Smooth muscle cell (in vitro differentiated cells): Measurements from ENCODE around the gene COL17A1. TPM values are rescaled to one million over a fixed set of nuclear protein-coding genes. Genes with fewer than 3 reads are reported as not detected.

Experiments
- DNase-seq: peaks from one replicate; lab custom pipeline; 2025; ENCODE audit not compliant: unreplicated experiment; lab: John Stamatoyannopoulos, UW
- H2AFZ ChIP-seq: fragments of 200-600 bp; sonication (generic); 2 replicates; pipeline ENCODE4 v1.6.0; 2016; ENCODE audit warnings: antibody characterized with exemption, low read depth, mild to moderate bottlenecking
- H3F3A ChIP-seq: fragments of 200-600 bp; sonication (generic); 2 replicates; pipeline ENCODE4 v1.6.0; 2017; ENCODE audit warnings: antibody characterized with exemption, low read depth
- H3K27ac ChIP-seq: fragments of 200-600 bp; sonication (generic); 2 replicates; pipeline ENCODE4 v1.5.1; 2016; ENCODE audit warnings: low read depth, mild to moderate bottlenecking
- H3K27me3 ChIP-seq: fragments of 200-600 bp; sonication (generic); 2 replicates; pipeline ENCODE4 v1.6.1; 2016; ENCODE audit warnings: low read depth, mild to moderate bottlenecking
- H3K36me3 ChIP-seq: fragments of 200-600 bp; sonication (generic); 2 replicates; pipeline ENCODE4 v1.5.1; 2016; ENCODE audit warnings: low read depth
- H3K4me1 ChIP-seq: fragments of 200-600 bp; sonication (generic); 2 replicates; pipeline ENCODE4 v1.5.1; 2016; ENCODE audit warnings: low read depth
- H3K4me2 ChIP-seq: fragments of 200-600 bp; sonication (generic); 2 replicates; pipeline ENCODE4 v1.6.0; 2016; ENCODE audit warnings: mild to moderate bottlenecking
- H3K4me3 ChIP-seq: fragments of 200-600 bp; sonication (generic); 2 replicates; pipeline ENCODE4 v1.5.1; 2016; ENCODE audit warnings: mild to moderate bottlenecking
- H3K79me2 ChIP-seq: fragments of 200-600 bp; sonication (generic); 2 replicates; pipeline ENCODE4 v1.6.0; 2016; ENCODE audit warnings: low read depth, mild to moderate bottlenecking
- H3K9ac ChIP-seq: fragments of 200-600 bp; sonication (generic); 2 replicates; pipeline ENCODE4 v1.6.0; 2016; ENCODE audit warnings: low read depth
- H3K9me3 ChIP-seq: fragments of 200-600 bp; sonication (generic); replicated peaks from 2 replicates; pipeline ENCODE4 v1.5.1; 2016; ENCODE audit warnings: low read depth
- H4K20me1 ChIP-seq: fragments of 200-600 bp; sonication (generic); 2 replicates; pipeline ENCODE4 v1.6.0; 2016; ENCODE audit warnings: low read depth
- CTCF ChIP-seq: fragments of 200-600 bp; sonication (generic); IDR thresholded peaks from 2 replicates; pipeline ENCODE4 v1.5.1; 2017; ENCODE audit warnings: borderline replicate concordance, mild to moderate bottlenecking, antibody characterized with exemption; ENCODE audit not compliant: insufficient read depth, poor library complexity, severe bottlenecking
- WGBS: methylation state at CpG from one replicate; pipeline ENCODE4 v1.1.7; 2016; ENCODE audit warnings: low lambda C conversion rate; 5-methylcytosine and 5-hydroxymethylcytosine counted together
- polyA plus RNA-seq: library from polyadenylated mRNA; unstranded; fragments of >200 nt; fragmentation: Nextera tagmentation; extraction: Ambion mirVana; gene quantifications from 2 replicates; pipeline ENCODE4 v1.2.1, GENCODE V29; 2016
- total RNA-seq: library from RNA; depleted of rRNA; stranded (reverse); fragments of >200 nt; gene quantifications from 2 replicates; pipeline ENCODE4 v1.2.3, GENCODE V29; 2014

COL17A1 gene
- total and polyA plus RNA-seq, 2 experiments from 2014 or later = 31.5 to 150 TPM

- no peak overlapping the region for H3K9ac ChIP-seq
- H3K36me3 ChIP-seq = no peaks in the 10 kb centered on the region
- no peak for DNase-seq
- 66% methylated on average over 8 of the region's 8 CpGs for WGBS
- TF ChIP-seq CTCF = no peak
- no peak overlapping the region for H3K4me3 ChIP-seq
- H3K4me2 ChIP-seq = no peak overlapping the region
- H3F3A ChIP-seq = no peaks in the 10 kb centered on the region
- H3K4me1 ChIP-seq = peaks cover 15% of the 10 kb centered on the region
- H4K20me1 ChIP-seq = no peaks in the 10 kb centered on the region
- H2AFZ ChIP-seq = no peak overlapping the region
- H3K9me3 ChIP-seq = no peaks in the 10 kb centered on the region
- no peaks in the 10 kb centered on the region for H3K79me2 ChIP-seq
- no peak overlapping the region for H3K27ac ChIP-seq
- H3K27me3 ChIP-seq = no peaks in the 10 kb centered on the region
These were observed 31.2 kb downstream of the COL17A1 start for GRCh38 chr10:104054430-104054829.

- Histone ChIP-seq H3K79me2 (no peaks in the 10 kb centered on the region), H3F3A (no peaks in the 10 kb centered on the region), H3K36me3 (no peaks in the 10 kb centered on the region), H3K4me3 (no peak overlapping the region), H3K27me3 (no peaks in the 10 kb centered on the region), H3K4me2 (no peak overlapping the region), H3K4me1 (peaks cover 11% of the 10 kb centered on the region), H3K9ac (no peak overlapping the region), H2AFZ (no peak overlapping the region), H3K9me3 (no peaks in the 10 kb centered on the region), H4K20me1 (no peaks in the 10 kb centered on the region), H3K27ac (no peak overlapping the region)
- 96% methylated on average over 4 of the region's 4 CpGs for WGBS
- TF ChIP-seq CTCF = no peak
- DNase-seq = no peak
These were observed 32.5 kb downstream of the COL17A1 start for GRCh38 chr10:104053201-104053600.

GRCh38 chr10:104052431-104052830 is 33.2 kb downstream of the COL17A1 start:
- H3K9ac ChIP-seq = no peak overlapping the region
- H3K27me3 ChIP-seq = no peaks in the 10 kb centered on the region
- no peak overlapping the region for H3K4me2 ChIP-seq
- H3F3A ChIP-seq = no peaks in the 10 kb centered on the region
- 97% methylated on average over 2 of the region's 2 CpGs for WGBS
- H2AFZ ChIP-seq = no peak overlapping the region
- no peaks in the 10 kb centered on the region for H3K36me3 ChIP-seq
- peaks cover 5% of the 10 kb centered on the region for H3K4me1 ChIP-seq
- H3K4me3 ChIP-seq = no peak overlapping the region
- TF ChIP-seq CTCF = no peak
- no peaks in the 10 kb centered on the region for H4K20me1 ChIP-seq
- no peak overlapping the region for H3K27ac ChIP-seq
- DNase-seq = no peak
- H3K9me3 ChIP-seq = no peaks in the 10 kb centered on the region
- H3K79me2 ChIP-seq = no peaks in the 10 kb centered on the region

GRCh38 chr10:104049504-104050250 is 36.0 kb downstream of the COL17A1 start:
- no peaks in the 10 kb centered on the region for H3K79me2 ChIP-seq
- no peak overlapping the region for H3K4me3 ChIP-seq
- no peak overlapping the region for H3K4me2 ChIP-seq
- no peak overlapping the region for H3K9ac ChIP-seq
- H3K36me3 ChIP-seq = no peaks in the 10 kb centered on the region
- no peaks in the 10 kb centered on the region for H3F3A ChIP-seq
- H3K27ac ChIP-seq = no peak overlapping the region
- 87% methylated on average over 8 of the region's 8 CpGs for WGBS
- no peak for DNase-seq
- no peak overlapping the region for H2AFZ ChIP-seq
- H3K27me3 ChIP-seq = no peaks in the 10 kb centered on the region
- H3K9me3 ChIP-seq = no peaks in the 10 kb centered on the region
- H4K20me1 ChIP-seq = no peaks in the 10 kb centered on the region
- H3K4me1 ChIP-seq = peaks cover 4% of the 10 kb centered on the region
- no peak for TF ChIP-seq CTCF
